GM19468 (cell line): ENCODE data around the gene GABBR2.
"Not testable (repeated sequence)": the region's sequence is repeated elsewhere in the genome, so short reads cannot be mapped to it uniquely, and the experiment has no call there.

Source experiments
- ATAC-seq: cut with Tn5 transposase; IDR thresholded peaks from one replicate; pipeline ENCODE4 v1.9.1; 2021; ENCODE audit warnings: mild to moderate bottlenecking, moderate library complexity, moderate number of reproducible peaks; ENCODE audit not compliant: unreplicated experiment; ENCODE audit errors: extremely low read depth

Gene GABBR2

GRCh38 chr9:98291820-98292219, 416.9 kb downstream of the GABBR2 start:
- no peak for ATAC-seq

DNA sequence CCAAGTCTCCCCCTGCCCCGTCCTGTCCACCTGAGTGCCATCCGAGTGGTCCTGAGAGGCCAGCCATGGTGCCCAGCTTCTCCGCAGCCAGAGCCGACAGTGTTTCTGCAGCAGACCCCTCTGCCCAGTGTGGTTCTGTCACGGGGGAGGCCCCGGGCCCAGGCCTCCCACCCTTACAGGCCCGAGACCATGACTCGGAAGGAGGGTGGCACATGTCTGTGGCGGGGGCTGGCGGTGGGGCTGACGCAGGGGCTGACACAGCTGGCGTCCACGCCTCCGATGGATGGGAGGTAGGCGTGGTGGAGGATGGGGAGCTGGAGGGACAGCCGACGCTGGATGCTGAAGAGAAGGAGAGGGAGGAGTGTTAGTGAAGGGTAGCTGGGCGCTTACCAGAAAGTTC, 418.3 kb downstream of the GABBR2 start:
- no peak for ATAC-seq

DNA sequence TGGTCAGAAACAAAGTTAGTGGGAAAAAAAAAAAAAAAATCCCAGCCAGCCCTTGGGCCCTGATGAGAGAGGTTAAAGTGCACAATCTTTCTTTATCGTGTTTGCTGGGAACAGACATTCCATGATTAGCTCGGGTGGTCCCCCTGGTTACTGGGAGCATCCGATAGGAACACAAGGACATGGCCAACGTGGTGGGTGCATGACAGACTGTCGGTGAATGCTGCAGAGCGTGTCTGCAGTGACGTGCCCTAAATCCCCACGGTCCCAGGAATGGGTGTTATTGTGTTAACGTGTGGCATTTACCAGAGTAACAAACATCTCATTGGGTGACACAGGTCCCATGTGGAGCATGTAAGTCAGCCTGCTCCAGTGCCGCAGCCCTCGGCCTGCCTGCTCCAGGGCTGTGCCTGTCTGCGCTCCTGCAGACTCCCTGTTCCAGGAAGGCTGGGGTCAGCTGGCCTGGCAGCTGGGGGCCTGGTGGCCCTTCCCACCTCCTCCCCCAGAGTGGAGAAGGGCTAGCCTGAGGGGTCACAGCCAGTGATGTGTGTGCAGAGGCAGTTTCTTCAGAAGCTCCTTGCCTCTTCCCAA, 419.0 kb downstream of the GABBR2 start:
- ATAC-seq: no peak

GRCh38 chr9:98288881-98289280, 419.9 kb downstream of the GABBR2 start:
- no peak for ATAC-seq

DNA sequence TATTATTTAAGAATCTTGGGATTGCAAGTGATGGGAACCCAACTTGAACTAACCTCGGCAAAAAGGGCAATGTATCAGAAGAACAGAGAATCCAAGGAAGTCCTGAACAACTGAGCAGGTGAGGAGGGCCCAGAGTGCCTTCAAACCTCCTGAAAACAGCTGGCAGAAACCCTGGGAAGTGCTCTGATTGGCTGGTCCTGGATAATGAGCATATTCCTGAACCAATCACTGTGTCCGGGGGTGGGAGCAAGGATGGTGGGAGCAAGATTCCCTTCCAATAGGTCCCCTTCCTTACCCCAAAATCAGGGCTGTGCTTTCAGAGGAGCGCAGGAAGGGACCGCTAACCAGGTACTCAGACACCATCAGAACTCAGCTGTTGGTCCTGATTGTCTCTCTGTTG, 421.4 kb downstream of the GABBR2 start:
- ATAC-seq: no peak

- ATAC-seq: no peak
These were observed 423.3 kb downstream of the GABBR2 start for GRCh38 chr9:98285446-98285845.

DNA sequence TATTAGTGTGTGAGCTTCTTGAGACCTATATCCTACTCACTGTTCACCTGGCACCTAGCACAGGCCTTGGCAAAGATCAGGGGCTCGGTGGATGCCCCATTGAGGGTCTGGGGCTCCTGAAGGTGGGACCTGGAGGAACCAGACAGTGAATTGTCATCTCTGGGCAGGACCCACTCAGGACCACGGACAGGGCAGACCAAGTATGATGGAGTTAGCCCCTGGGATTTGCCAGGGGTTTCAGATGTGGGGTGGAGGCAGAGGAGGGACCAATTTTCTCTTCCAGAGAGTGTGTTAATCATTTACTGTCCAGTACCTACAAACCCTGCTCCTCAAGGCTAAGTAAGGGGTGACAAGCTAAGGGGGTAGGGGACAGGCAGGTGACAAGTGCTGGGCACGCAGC, 424.0 kb downstream of the GABBR2 start:
- ATAC-seq: no peak

DNA sequence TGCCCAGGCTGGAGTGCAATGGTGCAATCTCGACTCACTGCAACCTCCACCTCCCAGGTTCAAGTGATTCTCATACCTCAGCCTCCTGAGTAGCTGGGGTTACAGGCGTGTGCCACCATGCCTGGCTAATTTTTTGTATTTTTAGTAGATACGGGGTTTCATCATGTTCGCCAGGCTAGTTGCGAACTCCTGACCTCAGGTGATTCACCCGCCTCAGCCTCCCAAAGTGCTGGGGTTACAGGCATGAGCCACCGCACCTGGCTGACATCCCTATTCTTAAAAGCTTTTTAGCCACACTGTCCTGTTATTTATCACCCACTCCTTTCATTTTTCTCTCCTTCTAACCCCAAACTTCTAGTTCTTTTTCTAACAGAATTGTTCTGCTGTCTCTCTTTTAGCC, 425.6 kb downstream of the GABBR2 start:
- ATAC-seq: not testable (repeated sequence)

DNA sequence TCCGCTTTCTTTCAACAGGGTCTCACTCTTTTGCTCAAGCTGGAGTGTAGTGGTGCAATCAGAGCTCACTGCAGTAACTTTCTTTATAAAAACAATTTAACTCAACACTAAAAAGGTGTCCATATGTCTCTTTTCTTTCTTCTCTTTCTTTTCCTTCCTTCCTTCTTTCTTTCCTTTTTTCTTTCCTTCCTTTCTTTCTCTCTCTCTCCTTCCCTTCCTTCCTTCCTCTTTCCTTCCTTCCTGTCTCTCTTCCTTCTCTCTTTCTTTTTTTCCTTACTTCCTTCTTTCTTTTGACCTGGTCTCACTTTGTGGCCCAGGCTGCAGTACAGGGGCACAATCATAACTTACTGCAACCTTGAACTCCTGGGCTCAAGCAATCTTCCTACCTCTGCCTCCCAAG, 427.5 kb downstream of the GABBR2 start:
- no peak for ATAC-seq

DNA sequence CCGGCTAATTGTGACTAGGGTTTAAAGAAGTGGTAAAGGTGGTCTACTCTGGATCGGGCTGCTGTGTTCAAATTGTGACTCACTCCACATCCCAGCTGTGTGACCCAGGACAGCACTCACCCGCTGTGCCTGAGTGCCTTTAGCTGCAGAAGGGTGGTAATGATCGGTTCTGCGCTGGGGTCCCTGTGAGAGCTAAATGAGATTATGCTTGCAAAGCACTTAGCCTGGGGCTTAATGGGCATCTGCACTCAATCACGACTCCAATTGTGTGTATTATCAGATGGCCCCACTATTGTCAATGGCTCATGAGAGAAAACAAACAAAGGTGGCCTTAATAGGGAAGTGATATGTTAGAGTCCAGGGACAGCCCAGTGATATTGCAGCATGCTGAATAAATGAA, 428.2 kb downstream of the GABBR2 start:
- no peak for ATAC-seq

- no peak for ATAC-seq
These were observed 428.6 kb downstream of the GABBR2 start for GRCh38 chr9:98280162-98280561.

GRCh38 chr9:98276907-98277469, 431.7 kb downstream of the GABBR2 start:
- ATAC-seq: no peak

- ATAC-seq: no peak
These were observed 433.6 kb downstream of the GABBR2 start for GRCh38 chr9:98275159-98275558.

GRCh38 chr9:98272083-98272482, 436.7 kb downstream of the GABBR2 start:
- no peak for ATAC-seq

GRCh38 chr9:98271479-98271878, 437.3 kb downstream of the GABBR2 start:
- no peak for ATAC-seq

DNA sequence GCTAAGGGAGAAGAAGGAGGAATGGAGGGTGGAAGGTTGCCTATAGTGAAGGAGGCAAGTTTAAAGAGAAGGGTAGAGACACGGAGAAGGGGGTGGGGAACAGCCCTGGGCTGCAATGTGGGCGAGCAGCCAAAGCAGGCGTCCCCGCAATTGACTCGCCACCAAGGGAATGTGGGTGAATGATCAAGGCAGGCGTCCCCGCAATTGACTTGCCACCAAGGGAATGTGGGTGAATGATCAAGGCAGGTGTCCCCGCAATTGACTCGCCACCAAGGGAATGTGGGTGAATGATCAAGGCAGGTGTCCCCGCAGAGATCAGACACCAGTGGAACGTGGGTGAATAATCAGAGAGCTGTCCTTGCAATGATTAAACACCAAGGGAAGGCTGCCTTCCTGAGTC, 438.5 kb downstream of the GABBR2 start:
- ATAC-seq: not testable (repeated sequence)

DNA sequence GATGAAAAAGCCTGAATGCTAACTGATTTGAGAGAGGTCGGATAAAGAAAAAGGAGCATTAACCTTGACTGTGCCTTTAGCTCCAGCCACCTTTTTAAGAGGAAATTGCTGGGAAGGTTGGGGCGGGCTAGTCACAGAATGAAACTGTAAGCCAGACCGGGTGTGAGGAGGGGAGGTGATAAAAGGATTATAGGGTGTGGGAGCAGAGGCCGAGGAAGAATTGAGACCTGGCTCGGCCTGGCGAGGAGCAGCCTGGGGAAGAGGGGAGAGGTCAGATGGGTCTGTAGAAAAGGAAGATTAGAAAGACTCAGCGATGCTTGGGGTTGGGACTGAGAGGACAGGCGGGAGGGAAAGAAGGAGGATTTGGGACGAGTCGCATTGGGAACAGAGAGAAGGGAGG, 439.1 kb downstream of the GABBR2 start:
- not testable (repeated sequence) for ATAC-seq

DNA sequence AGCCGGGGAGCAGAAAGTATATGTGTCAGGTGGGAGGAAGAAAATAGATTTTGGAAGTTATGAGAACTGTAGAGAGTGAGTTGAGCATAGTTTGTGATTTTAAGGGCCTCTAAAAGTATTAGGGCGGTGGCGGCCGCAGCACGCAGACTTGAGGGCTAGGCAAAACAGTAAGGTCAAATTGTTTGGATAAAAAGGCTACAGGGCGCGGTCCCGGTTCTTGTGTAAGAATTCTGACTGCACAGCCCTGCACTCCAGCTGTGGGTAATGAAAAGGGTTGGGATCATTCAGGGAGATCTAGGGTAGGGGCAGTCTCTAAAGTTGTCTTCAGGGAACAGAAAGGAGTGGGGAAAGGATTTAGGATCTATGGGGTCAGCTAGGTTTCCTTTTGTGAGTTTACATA, 441.2 kb downstream of the GABBR2 start:
- not testable (repeated sequence) for ATAC-seq

- no peak for ATAC-seq
These were observed 444.2 kb downstream of the GABBR2 start for GRCh38 chr9:98264516-98264915.

GRCh38 chr9:98263482-98264357, 445.0 kb downstream of the GABBR2 start:
- ATAC-seq: peak; percentile 90

- ATAC-seq: no peak
These were observed 445.7 kb downstream of the GABBR2 start for GRCh38 chr9:98263080-98263479.
